GM13976 (cell line): Measurements from ENCODE around the gene CYP4F22.

Experiments used
- DNase-seq: peaks from one replicate; pipeline ENCODE4 v3.0.0; 2012; ENCODE audit warnings: low spot score
- in situ Hi-C: fragments of 300-500 bp; cut with MboI; formaldehyde crosslinking; loops from one replicate; pipeline ENCODE4 v1.12.0; 2022; ENCODE audit warnings: low sequenced_read_pairs, mixed read lengths, inconsistent platforms; ENCODE audit not compliant: unreplicated experiment
- TF ChIP-seq, protein P1 (sequence below): IDR thresholded peaks from 2 replicates; pipeline ENCODE4 v1.5.1; 2012; ENCODE audit warnings: borderline replicate concordance, mild to moderate bottlenecking; ENCODE audit not compliant: insufficient read depth; ENCODE audit errors: extremely low read depth, missing control alignments, control extremely low read depth

Gene CYP4F22

GRCh38 chr19:15555759-15556633 lies 47.7 kb downstream of the CYP4F22 start:
- in situ Hi-C loops, result loop anchor here (10.0 kb wide), 1 partner anchor 391 kb away; no protein-coding TSS in a partner anchor
- peak; percentile 94 for DNase-seq
- TF ChIP-seq, protein P1, sequence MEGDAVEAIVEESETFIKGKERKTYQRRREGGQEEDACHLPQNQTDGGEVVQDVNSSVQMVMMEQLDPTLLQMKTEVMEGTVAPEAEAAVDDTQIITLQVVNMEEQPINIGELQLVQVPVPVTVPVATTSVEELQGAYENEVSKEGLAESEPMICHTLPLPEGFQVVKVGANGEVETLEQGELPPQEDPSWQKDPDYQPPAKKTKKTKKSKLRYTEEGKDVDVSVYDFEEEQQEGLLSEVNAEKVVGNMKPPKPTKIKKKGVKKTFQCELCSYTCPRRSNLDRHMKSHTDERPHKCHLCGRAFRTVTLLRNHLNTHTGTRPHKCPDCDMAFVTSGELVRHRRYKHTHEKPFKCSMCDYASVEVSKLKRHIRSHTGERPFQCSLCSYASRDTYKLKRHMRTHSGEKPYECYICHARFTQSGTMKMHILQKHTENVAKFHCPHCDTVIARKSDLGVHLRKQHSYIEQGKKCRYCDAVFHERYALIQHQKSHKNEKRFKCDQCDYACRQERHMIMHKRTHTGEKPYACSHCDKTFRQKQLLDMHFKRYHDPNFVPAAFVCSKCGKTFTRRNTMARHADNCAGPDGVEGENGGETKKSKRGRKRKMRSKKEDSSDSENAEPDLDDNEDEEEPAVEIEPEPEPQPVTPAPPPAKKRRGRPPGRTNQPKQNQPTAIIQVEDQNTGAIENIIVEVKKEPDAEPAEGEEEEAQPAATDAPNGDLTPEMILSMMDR, result peak; percentile 87

DNA sequence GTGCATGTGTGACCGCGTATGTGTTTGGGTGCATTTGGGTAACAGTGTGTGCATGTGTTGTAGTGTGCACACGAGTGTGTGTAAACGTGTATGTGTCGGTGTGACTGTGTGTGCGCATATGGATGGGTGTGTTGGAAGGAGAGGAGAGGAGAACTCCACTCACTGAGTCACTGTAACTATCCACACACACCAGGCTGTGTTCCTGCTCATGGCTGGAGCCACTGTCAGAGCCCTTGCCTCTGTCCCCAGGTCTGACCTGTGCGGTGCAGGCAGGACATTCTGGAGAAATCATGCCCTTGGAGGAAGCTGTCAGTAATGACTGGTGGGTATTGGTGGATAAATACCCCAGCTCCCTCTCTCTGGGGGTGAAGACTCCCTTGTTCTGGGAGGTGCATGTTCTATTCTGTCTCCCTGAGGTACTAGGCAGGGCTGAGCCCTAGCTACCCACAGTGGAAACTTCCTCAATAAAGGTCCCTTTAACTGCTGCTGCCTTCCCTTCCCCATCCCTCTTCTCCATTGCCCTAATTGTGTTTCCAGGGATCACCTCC lies 48.4 kb downstream of the CYP4F22 start:
- in situ Hi-C loops, result loop anchor here (10.0 kb wide), 1 partner anchor 392 kb away; no protein-coding TSS in a partner anchor
- TF ChIP-seq, protein P1, result no peak
- no peak for DNase-seq

DNA sequence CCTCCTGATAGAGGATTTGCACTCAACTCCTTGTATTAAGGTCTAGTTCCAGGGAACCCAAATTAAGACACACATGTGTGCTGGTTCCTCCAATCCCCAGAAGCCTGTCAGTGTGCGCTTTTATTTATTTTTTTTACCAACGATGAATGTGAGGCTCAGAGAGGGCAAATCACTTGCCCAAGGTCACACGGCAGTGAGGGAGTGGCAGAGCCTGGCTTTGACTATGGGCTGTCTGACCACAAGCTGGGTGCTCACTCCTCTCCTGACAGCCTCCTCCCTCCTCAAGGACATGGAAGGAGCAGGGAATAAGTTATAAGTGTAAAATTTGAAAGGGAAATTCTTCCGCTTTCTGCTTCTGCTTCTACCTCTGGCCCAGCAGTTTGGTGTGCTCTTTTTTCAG lies 48.9 kb downstream of the CYP4F22 start:
- in situ Hi-C loops, result loop anchor here (10.0 kb wide), 1 partner anchor 392 kb away; no protein-coding TSS in a partner anchor
- TF ChIP-seq, protein P1, result no peak
- no peak for DNase-seq

DNA sequence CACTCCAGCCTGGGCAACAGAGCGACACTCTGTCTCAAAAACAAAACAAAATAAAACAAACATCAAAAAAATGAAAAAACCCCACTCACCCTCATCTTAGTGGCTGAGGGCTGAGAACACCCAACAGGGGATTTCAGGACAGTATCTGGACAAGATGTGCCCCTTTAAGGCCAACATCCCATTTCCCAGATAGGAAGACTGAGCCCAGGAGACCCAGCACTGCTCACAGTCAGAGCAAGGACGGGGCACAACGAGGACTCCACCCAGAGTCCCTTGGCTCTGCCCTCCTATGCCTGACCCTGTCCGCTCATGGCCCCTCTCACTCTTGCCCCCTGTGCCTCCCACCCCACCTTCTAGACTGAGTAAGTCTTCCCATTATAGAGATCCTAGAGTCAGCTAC lies 53.8 kb downstream of the CYP4F22 start:
- in situ Hi-C loops, result no loop called here
- DNase-seq, result no peak
- TF ChIP-seq, protein P1, result no peak

- in situ Hi-C loops, result no loop called here
- TF ChIP-seq, protein P1, result no peak
- DNase-seq, result no peak
Observed at GRCh38 chr19:15562861-15563260, 54.5 kb downstream of the CYP4F22 start.

DNA sequence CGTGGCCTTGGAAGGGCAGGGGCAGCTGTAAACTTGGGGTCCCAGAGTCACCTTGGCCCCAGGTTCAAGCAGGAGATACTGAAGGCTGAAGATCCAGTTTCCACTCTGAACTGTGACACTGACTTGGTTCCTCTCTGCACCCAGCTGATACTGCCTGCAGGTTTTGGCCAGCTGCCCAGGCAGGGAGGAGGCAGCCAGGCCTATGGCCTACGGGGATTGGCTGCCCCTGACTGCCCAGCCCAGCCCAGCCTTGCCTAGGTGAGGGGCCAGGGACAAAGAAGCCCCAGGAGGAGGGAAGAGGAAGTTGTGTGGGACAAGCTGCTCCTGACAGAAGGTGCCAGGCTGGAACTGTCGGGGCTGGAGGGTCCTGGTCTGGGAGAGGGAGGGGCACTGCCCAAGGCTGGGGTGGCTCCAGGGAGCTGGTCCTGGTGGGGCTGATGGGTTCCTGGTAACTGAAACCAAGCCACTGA lies 55.0 kb downstream of the CYP4F22 start:
- in situ Hi-C loops, result no loop called here
- TF ChIP-seq, protein P1, result no peak
- DNase-seq, result no peak
